HFF-Myc (cell line): ENCODE results near the gene RAD51B.
A peak's percentile ranks its signal among the peaks of the same experiment; 100 is the strongest.

Source experiments
- DNase-seq: peaks from one replicate; pipeline ENCODE4 v3.0.0-alpha.2; 2011; ENCODE audit warnings: low read depth; ENCODE audit errors: extremely low read depth
- H3K4me3 ChIP-seq: replicated peaks from 2 replicates; pipeline ENCODE4 v1.5.1; 2011; ENCODE audit warnings: low read depth, mild to moderate bottlenecking, control low read depth, low read length
- CTCF ChIP-seq: IDR thresholded peaks from 2 replicates; pipeline ENCODE4 v1.5.1; 2012; ENCODE audit warnings: mild to moderate bottlenecking, low read depth, low read length, control low read depth; ENCODE audit errors: missing control alignments

The RAD51B gene

GRCh38 chr14:68291820-68292219 lies 472.2 kb downstream of the RAD51B start:
- H3K4me3 ChIP-seq, result no peak overlapping the region
- TF ChIP-seq CTCF, result no peak
- DNase-seq, result no peak

GRCh38 chr14:68292441-68293215 lies 473.0 kb downstream of the RAD51B start:
- no peak overlapping the region for H3K4me3 ChIP-seq
- no peak for DNase-seq
- no peak for TF ChIP-seq CTCF

- TF ChIP-seq CTCF, result no peak
- no peak overlapping the region for H3K4me3 ChIP-seq
Observed at GRCh38 chr14:68293404-68293803, 473.8 kb downstream of the RAD51B start.

GRCh38 chr14:68295316-68295816 lies 475.8 kb downstream of the RAD51B start:
- DNase-seq, result no peak
- no peak for TF ChIP-seq CTCF
- H3K4me3 ChIP-seq, result no peak overlapping the region

More at GRCh38 chr14:68293404-68293803, 473.8 kb downstream of the RAD51B start:
- DNase-seq, result no peak

GRCh38 chr14:68297039-68297438 lies 477.5 kb downstream of the RAD51B start:
- no peak for DNase-seq
- H3K4me3 ChIP-seq, result no peak overlapping the region
- TF ChIP-seq CTCF, result no peak

- no peak for DNase-seq
- H3K4me3 ChIP-seq, result no peak overlapping the region
- TF ChIP-seq CTCF, result peak; percentile 28
Observed at GRCh38 chr14:68297876-68298468, 478.4 kb downstream of the RAD51B start.
